HG03025 (cell line): ENCODE results near the gene RNMT.
"Not testable (repeated sequence)": the region's sequence is repeated elsewhere in the genome, so short reads cannot be mapped to it uniquely, and the experiment has no call there.

ENCODE experiments used
- ATAC-seq: cut with Tn5 transposase; IDR thresholded peaks from one replicate; pipeline ENCODE4 v1.9.1; 2021; ENCODE audit warnings: mild to moderate bottlenecking, moderate library complexity; ENCODE audit not compliant: unreplicated experiment, low FRiP score

Gene RNMT

GRCh38 chr18:13726232-13726971 lies at the start of gene RNMT, which contains the start of gene FAM210A:
TSS of gene RNMT (plus strand) at chr18:13726673. CDS start at chr18:13731518, 4,845 bp downstream.
TSS of gene FAM210A (minus strand) at chr18:13726558. CDS start at chr18:13682077, 44,481 bp downstream.
- peak; percentile 92 for ATAC-seq

- not testable (repeated sequence) for ATAC-seq
Measured at GRCh38 chr18:13677350-13677749, 49.1 kb upstream of the RNMT start.

GRCh38 chr18:13680612-13681011 lies 45.9 kb upstream of the RNMT start:
- ATAC-seq: no peak

GRCh38 chr18:13681701-13682100 lies 44.8 kb upstream of the RNMT start:
- no peak for ATAC-seq

GRCh38 chr18:13684546-13684945 lies 41.9 kb upstream of the RNMT start:
- no peak for ATAC-seq

GRCh38 chr18:13688191-13689136 lies 38.0 kb upstream of the RNMT start:
- no peak for ATAC-seq

DNA sequence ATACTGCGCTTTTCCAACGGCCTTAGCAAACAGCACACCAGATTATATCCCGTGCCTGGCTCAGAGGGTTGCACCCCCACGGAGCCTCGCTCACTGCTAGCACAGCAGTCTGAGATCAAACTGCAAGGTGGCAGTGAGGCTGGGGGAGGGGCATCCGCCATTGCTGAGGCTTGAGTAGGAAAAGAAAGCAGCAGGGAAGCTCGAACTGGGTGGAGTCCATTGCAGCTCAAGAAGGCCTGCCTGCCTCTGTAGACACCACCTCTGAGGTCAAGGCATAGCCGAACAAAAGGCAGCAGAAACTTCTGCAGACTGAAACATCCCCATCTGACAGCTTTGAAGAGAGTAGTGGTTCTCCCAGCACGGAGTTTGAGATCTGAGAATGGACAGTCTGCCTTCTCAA lies 36.4 kb upstream of the RNMT start:
- ATAC-seq: not testable (repeated sequence)

DNA sequence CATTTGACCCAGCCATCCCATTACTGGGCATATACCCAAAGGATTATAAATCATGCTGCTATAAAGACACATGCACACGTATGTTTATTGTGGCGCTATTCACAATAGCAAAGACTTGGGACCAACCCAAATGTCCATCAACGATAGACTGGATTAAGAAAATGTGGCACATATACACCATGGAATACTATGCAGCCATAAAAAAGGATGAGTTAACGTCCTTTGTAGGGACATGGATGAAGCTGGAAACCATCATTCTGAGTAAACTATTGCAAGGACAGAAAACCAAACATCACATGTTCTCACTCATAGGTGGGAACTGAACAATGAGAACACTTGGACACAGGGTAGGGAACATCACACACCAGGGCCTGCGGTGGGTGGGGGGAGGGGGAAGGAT lies 31.1 kb upstream of the RNMT start:
- not testable (repeated sequence) for ATAC-seq

DNA sequence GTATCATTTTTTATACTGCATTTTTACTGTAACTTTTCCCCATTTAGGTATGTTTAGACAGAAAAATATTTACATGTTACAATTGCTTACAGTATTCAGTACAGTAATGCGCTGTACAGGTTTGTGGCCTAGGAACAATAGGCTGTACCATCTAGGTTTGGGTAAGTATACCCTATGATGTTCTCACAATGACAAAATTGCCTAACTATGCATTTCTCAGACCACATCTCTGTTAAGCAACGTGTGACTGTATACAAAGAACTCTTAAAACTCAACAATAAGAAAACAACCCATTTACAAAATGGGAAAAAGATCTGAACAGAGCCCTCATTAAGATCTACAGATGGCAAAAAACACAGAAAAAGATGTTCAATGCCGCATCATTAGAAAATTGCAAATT lies 29.5 kb upstream of the RNMT start:
- ATAC-seq: no peak

- no peak for ATAC-seq
Measured at GRCh38 chr18:13700153-13700552, 26.3 kb upstream of the RNMT start.

GRCh38 chr18:13703899-13704298 lies 22.6 kb upstream of the RNMT start:
- no peak for ATAC-seq

- no peak for ATAC-seq
Measured at GRCh38 chr18:13710414-13710831, 16.1 kb upstream of the RNMT start.

- no peak for ATAC-seq
Measured at GRCh38 chr18:13712400-13713131, 13.9 kb upstream of the RNMT start.

GRCh38 chr18:13713455-13714055 lies 12.9 kb upstream of the RNMT start:
- ATAC-seq: no peak

- ATAC-seq: no peak
Measured at GRCh38 chr18:13715330-13715729, 11.1 kb upstream of the RNMT start.

DNA sequence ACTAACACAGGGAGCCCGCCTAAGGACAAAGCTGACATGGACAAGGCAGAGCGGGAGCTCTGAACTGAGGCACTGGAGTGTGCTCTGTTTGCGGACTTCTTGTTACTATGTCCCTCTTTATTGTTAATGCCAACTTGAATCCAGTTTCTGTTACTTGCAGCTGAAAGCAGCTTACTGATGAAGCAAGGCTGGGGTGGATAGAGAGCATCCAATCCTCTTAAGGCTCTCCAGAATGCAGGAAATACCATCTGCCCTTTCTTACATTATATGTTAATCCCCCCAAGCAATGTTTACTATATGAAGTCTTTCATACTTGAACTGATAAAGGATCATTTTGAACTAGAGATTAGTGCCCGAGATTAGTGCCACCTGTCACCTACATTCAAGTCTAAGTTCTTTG lies 9.6 kb upstream of the RNMT start:
- no peak for ATAC-seq

- ATAC-seq: no peak
Measured at GRCh38 chr18:13720123-13720522, 6.3 kb upstream of the RNMT start.

DNA sequence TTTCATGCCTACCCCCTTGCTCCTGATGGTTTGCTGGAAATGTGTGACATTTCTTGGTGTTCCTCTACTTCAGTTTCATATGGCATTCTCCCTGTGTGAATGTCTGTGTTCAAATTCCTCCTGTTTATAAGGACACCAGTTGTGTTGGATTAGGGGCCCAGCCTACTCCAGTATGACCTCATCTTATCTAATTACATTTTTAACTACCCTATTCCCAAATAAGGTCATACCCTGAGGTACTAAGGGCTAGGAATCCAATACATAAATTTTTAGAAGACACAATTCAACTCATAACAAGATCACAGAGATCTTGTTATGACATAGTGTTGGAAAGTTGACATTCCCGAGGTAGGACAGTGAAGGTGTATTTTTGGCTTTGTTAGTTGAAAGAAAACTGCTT lies 5.6 kb upstream of the RNMT start:
- no peak for ATAC-seq

GRCh38 chr18:13725566-13726231 lies 774 bp upstream of the RNMT start:
- peak; percentile 15 for ATAC-seq

DNA sequence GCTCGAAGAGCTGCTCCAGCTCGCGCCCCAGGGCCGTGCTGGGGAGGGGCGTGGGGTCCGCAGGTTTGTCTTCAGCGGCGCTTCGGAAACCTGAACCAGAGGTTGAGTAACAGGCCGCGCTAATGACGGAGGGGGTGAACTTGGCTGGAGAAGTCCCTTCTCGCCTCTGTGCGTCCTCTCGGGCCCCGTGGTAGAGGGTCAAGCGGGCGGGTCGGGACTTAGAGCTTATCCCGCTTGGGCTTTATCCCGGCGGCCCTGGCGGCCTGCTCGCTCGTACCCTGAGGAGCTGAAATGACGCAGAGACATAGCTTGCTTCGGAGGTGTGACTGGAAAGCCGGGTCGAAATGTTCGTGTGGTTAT lies 479 bp downstream of the RNMT start:
- peak; percentile 11 for ATAC-seq
